GM19043 (cell line): Measurements from ENCODE around the gene GRM7.

Experiments
- ATAC-seq: cut with Tn5 transposase; IDR thresholded peaks from one replicate; pipeline ENCODE4 v1.9.1; 2021; ENCODE audit warnings: low read depth; ENCODE audit not compliant: unreplicated experiment

GRM7 gene

GRCh38 chr3:7112523-7113056 is 251.7 kb downstream of the GRM7 start:
- no peak for ATAC-seq

DNA sequence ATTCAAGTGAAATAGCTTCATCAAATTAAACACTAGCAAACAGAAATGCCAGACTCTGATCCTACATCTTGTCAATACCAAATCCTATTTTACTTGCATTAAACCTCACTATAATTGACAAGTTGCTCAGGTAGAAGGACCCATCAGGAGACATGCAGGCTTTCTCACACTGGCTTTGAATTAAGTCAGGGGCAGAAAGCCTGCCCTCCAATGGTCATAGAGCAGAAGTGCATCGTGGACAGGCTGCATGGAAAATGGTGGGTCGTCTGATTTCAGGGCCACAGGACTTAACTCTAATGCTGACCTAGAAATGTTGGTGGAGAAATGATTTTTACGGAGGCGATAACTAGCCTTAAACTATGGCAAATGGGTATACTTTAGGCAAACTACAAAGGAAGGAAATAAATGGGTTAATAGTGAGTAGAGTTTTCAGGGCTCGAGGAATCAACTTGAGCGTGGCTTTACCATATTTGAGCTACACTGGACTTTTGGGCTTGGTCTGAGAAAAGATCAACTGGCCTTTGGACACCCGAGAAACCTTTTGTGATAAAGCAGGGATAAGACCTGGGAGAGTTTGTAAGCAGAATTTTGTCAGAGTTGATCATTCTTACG is 283.9 kb downstream of the GRM7 start:
- peak; percentile 75 for ATAC-seq

DNA sequence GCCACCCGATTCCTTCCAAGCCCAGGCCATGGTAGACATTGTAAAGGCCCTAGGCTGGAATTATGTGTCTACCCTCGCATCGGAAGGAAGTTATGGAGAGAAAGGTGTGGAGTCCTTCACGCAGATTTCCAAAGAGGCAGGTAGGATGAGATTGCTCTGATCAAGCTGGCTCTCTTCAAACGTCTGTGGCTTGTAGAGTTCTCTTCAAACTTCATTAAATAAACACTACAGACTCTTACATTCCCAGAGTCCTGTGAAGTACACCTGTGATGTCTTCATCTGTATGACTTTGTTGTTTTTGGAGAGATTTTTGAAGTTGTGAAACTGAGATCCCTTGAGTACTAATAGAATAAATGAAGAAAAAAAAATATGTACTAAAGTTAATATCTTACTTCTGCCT is 285.6 kb downstream of the GRM7 start:
- ATAC-seq: no peak

DNA sequence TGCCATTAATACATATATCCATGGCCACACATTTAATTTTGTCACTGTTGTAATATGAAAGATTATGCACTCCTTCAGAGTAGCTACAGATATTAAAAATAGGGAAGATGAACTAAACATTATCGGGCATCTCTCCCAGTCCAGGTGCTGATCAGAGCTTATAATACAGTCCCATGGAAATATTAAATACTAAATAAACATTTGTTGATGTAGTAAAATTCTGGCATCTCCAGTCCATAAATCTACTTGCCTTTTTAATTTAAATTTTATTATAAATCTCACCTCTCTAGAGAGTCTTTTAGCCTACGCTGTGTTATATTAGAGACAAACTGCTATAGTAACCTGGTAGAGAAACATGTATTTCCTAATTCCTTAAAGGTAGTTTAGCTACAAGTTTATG is 297.6 kb downstream of the GRM7 start:
- ATAC-seq: no peak

GRCh38 chr3:7160689-7161088 is 299.8 kb downstream of the GRM7 start:
- ATAC-seq: no peak

- ATAC-seq: no peak
Measured at GRCh38 chr3:7166460-7166859, 305.5 kb downstream of the GRM7 start.

DNA sequence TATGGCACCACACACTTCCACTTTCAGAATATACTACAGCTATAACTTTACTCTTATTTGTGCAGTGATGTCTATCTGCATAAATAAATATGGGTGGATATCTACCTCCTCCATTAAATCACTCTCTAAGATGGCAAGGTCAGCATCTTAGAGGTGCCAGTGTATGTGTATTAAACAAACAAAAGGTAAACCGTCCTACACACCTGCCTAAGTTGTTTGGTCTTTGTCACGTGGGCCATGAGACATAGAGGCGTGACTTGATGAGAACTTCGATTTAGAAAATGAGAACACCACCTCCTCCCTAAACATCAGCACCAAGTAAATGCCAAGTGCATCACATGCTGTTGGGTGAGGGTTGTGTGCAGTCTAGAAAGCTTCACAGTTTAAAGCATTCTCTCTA is 310.6 kb downstream of the GRM7 start:
- ATAC-seq: no peak

GRCh38 chr3:7172996-7173395 is 312.1 kb downstream of the GRM7 start:
- ATAC-seq: no peak

- no peak for ATAC-seq
Measured at GRCh38 chr3:7188551-7188950, 327.6 kb downstream of the GRM7 start.

- ATAC-seq: no peak
Measured at GRCh38 chr3:7190095-7190494, 329.2 kb downstream of the GRM7 start.

- no peak for ATAC-seq
Measured at GRCh38 chr3:7193269-7193668, 332.4 kb downstream of the GRM7 start.

DNA sequence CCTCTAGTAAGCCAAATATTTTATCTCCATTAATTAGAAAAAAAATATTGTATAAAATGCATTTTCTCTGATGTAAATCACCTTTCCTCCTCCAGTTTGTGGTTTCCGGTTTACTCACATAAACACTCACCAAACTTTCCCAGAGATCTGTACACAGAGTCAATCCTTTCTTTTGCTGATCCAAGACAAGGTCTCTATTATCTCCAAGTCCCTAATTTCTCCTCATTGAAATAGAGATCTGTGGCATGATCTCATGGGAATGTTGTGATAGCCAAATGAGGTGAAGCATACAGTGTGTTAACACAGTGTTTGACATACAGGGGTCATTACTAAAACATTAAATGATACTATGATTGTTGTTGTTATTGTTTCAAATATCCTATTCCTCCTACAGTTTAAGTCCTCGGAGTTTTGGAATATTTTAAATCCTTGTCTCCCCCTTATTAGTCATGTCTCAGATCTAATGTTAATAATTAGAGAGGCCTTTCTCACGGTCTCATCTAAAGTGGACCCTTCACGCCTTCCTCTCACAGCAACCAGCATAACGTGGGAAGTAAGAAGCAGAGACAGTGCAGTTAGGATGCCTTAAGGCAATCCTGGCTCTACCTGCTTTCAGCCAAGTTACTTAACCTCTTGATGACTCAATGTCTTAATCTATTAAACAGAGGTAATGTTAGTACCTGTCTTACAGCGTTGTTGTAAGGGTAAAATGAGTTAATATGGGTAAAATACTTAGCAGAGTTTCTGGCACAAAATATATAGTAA is 333.3 kb downstream of the GRM7 start:
- ATAC-seq: no peak

DNA sequence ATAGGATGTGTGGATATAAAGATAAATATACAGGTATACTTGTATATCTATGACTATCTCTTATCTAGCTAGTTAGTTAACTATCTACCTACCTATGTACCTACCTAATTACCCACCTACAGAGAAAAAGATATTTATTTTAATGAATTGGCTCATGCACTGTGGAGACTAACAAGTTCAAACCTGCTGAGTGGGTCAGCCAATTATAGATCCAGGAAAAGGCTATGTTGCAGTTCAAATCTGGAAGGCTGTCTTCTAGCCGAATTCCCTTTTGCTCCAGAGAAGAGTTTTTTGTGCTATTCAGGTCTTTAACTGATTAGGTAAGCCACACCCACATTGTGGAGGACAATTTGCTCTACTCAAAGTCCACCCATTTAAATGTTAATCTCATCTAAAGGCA is 335.0 kb downstream of the GRM7 start:
- no peak for ATAC-seq

GRCh38 chr3:7201784-7202183 is 340.9 kb downstream of the GRM7 start:
- ATAC-seq: no peak

GRCh38 chr3:7203969-7204847 is 343.3 kb downstream of the GRM7 start:
- peak; percentile 39 for ATAC-seq

- peak; percentile 40 for ATAC-seq
Measured at GRCh38 chr3:7204848-7205156, 343.9 kb downstream of the GRM7 start.

DNA sequence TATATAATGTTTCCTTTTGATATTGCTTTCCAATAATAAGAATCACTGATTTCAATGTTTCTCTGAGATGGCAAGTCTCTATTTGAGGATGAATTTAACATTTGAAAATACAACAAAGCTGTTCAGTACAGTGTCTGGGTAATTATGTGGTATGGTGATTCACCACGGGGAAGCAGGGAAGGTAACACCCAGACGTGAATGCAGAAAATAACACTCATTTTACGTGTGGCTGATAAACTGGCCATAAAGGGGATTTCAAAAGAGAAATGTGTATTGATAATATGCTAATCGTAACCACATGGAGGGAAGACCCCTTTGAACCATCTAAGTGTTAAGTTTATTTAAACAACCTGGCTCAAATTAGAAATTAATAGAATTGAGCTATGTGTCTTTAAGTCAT is 344.6 kb downstream of the GRM7 start:
- ATAC-seq: peak; percentile 29

DNA sequence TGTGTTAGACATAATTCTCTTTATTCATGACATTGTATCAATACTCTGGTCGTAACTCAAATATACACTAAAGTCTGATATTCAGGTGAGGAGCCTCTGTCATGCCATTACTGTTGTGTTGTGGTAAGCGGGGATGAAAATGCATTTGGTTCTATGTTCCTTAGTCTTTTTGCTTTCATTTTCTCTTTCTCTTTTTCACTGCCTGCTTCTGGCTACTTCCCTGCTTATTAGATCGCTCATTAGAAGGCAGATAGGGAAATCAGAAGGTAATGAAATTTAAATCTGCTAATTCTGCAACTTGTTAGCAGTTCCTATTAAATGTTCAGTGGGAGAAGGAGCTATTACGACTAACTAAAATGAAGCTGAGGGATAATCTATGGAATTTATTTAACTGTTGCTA is 345.0 kb downstream of the GRM7 start:
- peak; percentile 47 for ATAC-seq

DNA sequence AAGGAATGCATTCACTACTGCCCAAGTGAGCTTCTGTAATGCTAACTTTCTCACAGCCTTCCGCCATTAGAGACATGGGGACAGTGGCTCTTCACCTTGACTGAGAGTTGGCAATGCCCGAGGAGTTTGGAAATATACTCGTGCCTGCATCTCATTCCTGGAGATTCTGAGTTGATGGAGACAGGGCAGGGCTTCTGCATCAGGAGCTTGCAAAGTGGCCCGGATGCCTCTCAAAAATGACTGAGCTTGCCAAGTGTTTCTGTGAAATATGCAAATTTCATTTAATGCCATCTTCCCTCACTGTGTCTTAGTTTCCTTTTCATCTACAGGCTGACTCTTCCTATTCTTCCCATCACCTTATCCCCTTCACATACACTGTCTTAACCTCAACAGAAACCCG is 346.2 kb downstream of the GRM7 start:
- ATAC-seq: no peak

DNA sequence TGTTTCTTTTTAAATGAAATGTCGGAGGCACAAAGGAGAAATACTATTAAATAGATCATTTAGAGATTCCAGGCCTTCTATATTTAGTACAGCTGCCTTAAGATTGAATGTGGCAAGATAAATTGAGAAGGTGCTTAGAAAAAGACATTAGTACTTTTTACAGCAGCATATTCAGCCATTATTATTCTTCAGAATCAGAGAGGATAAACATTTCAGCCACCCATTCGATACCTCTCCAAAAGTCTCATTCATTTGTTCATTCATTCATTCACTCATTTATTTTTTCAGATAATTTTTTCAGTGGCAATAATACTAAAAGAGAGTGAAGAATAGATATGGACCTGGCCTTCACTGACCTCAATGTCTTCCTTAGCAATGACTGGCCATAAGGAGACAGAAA is 347.0 kb downstream of the GRM7 start:
- no peak for ATAC-seq

DNA sequence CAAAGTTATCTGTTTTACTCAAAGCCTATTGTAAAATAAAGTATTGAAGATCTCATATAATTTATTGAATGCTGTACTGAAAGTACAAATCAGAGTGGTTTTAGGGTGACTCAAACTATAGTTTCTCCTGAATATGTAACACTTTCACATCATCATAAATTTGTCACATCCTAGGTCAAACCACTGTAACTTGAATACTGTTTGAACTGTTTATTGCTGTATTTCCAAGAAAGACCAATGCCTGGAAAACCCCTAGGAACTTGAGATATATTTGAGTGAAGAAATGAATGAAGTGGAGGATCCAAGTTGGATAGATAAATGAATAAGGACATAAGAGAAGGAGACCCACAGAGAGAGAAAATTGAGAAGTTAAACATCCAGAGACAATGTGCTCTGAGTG is 348.2 kb downstream of the GRM7 start:
- ATAC-seq: no peak
